Activated CD4-positive, alpha-beta T cell treated with anti-CD3 and anti-CD28 coated beads for 4 hours (primary cell): ENCODE results near the gene RGS10.

Experiments
- DNase-seq, 2 donors: peaks; one replicate each; pipeline ENCODE4 v3.0.0-alpha.2; 2020

Gene RGS10

DNA sequence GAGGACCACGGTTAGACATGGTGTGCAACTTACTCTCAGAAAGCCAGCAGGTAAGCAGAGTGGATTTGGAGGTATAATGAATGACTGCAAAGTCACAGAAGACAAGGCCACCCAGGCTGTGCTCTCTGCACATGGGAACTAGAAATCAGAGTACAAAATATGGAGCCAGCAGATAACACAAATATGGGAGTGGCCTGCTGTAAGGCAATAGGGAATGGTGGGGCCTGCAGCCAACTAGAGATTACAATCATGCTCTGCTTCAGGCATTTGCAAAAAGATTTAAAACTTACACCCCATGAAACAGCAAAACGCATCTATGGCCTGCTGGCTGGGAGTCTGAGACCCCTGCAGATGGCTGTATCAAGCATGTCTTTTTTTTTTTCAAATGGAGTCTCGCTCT lies 47.0 kb downstream of the RGS10 start:
- no peak for DNase-seq

DNA sequence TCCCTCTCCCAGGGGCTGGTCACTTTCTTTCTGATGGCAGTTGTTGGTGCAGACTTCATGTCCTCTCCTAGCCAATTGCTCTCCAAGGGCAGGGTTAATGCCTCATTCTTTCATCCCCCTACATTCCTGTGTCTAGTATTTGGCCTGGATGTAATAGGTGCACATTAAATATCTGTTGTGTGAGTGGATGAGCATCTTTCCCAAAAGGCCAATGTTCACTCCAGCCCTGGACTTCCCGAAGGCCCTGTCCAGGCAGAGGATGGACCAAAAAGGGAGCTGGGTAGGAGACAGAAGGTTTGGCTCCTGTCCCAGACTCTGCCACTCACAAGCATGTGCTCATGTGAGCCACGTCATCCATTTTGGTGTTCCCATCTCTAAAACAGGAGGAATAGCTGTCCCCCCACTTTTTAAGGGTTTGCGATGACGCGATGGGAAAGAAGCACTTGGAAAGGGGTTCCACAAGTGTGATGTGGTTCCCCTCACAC lies 47.5 kb downstream of the RGS10 start:
- DNase-seq = no peak

DNA sequence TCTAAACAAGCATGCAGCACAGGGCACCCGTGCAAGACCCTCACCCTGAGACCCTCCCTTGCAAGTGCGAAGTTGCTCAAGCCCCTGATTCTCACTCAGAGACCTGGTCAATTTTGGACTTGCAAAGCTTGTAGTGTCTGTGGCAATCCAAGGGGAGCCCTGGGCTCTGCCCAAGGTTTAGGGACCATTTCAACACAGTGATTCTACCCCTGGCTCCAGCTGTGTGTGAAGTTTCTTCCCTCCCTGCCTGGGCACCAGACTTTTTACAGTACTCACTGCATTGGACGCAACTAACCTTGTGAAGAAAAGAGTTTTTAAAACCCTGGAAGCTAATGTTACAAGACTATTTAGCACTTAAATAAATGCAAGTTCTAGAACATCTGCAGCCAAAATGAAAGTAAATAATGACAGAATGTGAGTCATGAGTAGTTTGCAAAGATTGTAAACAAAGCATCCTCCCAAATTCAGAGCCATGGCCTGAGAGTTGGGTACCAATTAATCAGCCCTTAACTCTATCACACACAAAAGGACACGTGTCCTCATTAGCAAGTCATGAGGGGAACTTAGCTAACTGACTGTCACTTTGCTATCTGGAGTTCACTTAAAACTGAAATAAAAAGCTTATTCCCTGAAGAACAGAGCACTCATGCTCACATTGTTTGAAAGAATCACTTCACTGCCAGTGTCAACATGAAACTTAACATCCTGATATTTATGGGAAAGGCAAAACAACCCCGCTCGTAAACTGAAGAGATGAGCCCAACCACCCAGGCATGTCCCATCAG lies 48.1 kb downstream of the RGS10 start:
- DNase-seq = no peak

DNA sequence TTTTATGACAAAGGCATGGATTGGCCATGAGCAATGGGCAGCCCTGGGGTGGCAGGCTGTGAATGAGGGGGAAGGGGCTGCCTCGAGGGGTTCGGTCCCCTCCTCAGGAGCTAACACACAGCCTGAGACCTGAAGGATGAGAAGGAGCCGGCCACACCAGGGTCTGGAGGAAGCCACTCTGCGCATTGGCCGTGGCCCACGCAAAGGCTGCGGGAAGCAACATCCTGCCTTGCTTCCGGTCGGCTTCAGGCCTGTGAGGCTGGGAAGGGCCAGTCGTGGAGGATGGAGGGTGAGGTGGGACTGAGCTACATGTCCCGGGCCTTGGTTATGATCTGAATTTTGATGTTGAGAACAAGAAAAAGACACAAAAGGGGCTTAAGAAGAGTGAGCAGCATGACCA lies 49.4 kb downstream of the RGS10 start:
- no peak for DNase-seq

DNA sequence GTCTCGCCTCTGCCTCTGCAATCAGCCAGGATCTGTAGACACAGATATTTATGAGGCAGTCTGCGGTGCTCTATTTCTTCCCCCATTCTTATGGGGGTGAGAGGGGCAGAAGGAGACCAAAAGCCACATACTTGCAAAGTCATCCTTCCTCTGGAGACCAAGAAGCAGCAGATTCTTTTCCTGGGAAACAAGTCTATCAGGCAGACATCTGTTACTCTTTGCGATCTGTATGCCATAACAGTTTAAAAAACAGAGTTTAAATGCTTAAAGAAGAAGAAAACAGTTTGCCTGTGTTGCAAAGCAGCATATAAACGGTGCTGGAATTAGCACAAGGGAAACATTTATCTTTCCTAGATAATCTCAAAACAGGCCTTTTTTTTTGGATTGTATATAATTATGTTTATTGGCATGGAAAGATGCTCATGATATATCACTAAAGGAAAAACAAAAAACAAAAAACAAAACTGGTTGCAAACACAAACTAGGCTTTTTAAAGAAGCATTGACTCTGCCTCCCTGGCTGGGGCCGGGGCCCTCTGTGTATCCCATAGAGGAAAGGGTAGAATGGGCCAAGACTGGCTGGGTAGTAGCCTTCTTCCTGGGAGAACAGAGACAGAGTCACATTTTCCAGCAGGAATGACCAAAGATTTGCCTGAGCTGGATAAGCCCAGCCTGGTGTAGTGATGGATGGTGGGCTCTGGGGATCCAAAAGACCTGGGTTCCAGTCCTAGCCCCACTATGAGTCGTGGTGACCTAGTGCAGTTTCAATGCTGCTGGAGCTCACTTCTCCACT lies 50.4 kb downstream of the RGS10 start:
- DNase-seq = no peak

GRCh38 chr10:119489991-119490326 lies 52.6 kb downstream of the RGS10 start:
- no peak for DNase-seq

DNA sequence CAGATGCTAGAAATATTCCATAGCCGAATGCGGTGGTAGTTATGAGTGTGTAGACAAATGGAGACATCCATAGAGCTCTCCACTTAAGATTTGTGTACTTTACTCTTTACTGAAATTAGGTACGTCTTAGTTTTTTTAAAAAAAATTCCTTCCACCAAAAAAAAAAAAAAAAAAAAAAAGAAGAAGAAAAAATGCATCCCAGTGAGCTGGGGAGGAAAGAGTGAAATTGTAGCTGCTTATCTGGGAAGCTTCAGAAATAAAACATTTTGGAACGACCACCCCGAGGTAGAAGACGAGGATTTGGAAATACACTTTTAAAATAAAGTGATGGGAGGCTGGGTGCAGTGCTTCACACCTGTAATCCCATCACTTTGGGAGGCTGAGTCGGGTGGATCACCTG lies 53.8 kb downstream of the RGS10 start:
- DNase-seq = no peak

DNA sequence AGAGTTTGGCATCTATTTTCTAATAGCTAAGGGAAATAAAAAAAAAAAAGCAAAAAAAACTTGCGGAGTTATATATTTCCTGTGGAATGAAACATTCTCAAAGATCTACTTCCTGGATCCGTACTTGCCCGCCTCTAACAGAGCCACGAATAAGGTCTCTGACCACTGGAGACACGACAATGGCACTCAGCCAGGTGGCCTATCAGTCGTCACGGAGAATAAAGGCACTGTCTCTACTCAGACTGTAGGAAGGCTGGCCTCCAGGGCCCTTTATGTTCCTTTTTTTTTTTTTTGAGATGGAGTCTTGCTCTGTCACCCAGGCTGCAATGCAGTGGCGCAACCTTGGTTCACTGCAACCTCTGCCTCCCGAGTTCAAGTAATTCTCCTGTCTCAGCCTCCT lies 58.7 kb downstream of the RGS10 start:
- DNase-seq = no peak

DNA sequence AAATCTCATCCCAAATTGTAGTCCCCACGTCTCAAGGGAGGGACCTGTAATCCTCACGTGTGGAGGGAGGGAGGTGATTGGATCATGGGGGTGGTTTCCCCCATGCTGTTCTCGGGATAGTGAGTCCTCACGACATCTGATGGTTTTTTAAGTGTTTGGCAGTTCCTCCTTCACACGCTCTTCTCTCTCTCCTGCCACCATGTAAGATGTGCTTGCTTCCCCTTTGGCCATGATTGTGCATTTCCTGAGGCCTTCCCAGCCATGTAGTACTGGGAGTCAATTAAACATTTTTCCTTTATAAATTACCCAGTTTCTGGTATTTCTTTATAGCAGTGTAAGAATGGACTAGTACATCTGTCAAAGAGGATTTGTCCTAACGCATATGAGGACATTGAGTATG lies 59.5 kb downstream of the RGS10 start:
- DNase-seq = no peak

GRCh38 chr10:119481781-119482426 lies 60.6 kb downstream of the RGS10 start:
- DNase-seq = no peak

DNA sequence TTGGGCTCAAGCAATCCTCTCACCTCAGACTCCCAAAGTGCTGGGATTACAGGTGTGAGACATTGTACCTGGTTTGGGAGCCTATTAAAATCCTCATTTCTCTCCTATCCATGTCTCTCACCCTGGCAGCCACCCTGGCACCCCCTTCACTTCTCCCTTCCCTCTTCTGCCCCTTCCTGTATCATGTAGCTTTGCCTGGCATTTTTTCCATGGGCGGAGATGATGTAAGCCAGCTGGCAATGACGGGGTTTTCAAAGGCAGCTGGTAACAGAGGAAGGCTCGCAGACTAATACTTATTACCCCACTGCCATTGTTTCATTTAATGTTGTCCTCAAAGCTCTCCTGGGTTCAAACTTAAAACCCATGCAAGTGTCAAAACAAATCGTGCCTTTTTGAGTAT lies 61.9 kb downstream of the RGS10 start:
- DNase-seq = no peak

GRCh38 chr10:119479532-119479931 lies 63.0 kb downstream of the RGS10 start:
- no peak for DNase-seq

DNA sequence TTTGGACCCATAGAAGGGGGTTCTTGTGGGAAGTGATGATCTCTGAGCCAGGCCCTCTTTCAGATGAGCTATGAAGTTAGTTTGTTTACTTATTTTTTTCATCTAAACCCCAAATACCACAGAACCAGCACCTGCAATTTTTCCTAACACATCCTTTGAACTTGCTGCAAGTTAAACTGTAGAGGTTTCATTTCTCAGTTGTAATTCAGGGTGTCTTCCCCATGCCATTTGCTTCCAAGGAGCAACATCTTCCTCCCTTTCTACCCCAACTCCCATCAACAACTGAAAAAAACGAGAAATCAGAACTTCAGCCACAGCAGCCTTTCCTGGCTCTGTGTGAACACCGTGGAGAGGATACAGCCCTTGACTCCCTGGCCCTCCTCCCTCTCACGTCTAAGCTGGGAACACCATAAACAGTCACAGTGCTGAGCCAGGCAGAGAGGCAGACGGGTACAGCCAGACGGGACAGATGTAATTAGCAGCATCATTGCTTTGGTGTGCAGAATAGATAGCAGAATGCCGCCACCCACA lies 63.6 kb downstream of the RGS10 start:
- no peak for DNase-seq

DNA sequence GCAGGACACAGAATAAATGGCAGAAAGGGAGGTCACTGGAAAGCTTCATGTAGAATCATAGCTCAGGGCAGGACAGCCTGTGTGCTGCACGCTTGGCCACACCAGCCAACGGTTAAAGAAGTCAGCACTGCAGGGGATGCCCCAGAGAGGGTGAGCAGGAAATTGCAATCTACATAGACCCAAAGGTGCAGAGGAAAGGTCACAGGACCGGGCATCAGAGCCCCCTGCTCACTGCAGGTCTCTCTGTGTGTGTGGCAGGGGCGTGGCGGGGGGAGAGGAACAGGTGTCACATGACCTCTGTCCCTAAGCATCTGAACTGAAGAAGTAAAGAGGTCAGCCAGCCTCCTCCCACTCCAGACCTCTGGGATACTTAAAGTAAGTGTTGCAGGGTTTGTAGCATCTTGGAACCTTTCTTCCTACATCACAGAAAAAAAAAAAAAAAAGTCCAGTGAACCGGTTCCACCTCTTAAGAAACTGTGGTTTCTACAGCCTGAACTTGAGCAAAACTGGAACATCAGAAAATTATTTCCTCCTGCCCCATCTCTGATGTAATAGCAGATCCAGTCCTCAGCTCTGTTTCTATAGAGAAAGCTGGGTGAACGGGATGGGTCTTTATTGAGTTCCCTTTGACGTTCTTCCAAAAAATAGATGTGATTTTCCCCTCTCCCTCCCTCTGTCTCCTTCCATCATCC lies 64.3 kb downstream of the RGS10 start:
- no peak for DNase-seq

DNA sequence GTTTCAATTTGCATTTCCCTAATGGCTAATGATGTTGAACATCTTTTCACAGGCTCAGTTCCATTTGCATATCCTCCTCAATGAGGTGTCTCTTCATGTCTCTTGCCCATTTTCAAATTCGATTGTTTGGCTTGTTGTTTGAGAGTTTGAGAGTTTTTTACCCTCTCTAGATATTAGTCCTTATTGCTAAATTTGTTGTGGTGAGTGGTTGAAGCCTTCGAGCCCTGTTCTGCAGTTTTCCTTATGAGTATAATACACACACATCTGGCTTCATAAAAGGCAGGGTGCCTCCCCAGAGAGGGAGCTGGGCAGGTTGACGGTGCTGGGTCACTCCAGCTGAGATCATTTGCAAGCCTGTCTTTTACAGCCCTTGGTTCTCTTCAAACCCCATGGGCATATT lies 65.1 kb downstream of the RGS10 start:
- DNase-seq = no peak

DNA sequence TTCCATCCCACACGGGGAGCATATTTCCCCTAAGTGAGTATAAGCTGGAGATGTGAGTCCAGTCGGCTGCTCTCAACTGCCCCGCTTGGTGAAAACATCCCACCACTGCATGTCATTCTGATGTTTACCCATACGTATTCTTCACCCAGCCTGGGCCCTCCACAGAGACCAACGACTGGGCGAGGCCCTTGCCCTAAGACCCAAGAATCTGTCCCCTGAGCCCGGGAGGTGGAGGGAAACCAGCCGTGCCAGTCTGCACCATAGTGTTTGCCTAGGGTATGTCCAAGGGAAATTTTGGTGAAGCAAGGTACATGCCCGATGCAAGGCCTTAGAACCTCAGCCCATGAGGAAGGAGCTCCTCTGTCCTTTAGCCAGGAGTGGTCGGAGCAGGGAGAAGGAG lies 67.9 kb downstream of the RGS10 start:
- no peak for DNase-seq

- no peak for DNase-seq
Measured at GRCh38 chr10:119473771-119474170, 68.7 kb downstream of the RGS10 start.

GRCh38 chr10:119470920-119471702 lies 71.4 kb downstream of the RGS10 start:
- no peak for DNase-seq

DNA sequence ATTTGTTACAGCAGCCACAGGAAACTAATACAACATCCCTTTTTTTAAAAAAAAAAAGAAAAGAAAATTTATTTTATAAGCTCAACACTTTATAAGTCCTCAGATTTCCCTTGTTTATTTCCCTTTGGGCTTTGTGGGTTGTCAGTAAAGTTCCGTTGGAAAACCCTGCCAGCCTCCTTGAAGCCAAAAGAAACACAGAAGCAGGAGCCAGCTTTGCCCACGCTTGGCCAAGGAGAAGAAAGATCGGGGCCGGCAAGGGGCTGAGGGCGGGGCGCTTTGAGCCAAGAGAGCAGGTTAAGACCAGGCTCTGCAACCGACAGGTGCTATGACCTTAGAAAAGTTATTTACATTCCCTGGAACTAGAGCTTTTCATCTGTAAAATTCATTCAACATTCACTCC lies 72.7 kb downstream of the RGS10 start:
- DNase-seq = no peak

- no peak for DNase-seq
Measured at GRCh38 chr10:119469325-119469707, 73.2 kb downstream of the RGS10 start.

DNA sequence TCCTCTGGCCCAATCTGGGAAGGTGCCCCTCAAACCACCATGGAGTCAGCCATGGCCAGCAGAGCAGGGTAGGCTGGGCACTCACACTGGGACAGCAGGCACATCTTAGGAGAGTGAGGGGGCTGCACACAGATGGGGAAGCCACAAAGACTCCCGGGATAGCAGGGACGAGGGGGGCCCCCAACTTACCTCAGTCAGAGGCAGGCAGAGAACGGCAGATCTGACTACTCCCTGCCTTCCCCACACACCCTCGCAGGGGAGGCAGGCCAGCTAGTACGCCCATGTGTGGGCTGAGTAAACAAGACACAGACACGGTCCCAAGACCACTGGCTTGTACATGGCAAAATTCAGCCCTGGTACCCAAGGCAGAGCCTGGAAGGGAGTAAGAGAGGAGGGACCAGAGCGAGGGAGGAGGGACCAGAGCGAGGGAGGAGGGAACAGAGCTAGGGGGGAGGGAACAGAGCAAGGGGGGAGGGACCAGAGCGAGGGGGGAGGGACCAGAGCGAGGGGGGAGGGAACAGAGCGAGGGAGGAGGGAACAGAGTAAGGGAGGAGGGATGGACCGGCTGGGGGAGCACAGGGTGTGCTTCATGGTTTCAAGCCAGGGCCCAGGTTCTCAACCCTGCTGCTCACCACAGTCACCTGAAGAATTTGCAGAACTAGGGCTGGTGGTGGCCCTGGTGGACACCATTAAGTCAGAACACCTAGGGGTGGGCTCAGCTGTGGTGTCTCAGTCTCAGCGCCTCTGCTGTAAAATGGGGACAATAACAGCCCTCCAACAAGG lies 73.8 kb downstream of the RGS10 start:
- no peak for DNase-seq
